UCSD-AML1 (cell line): ENCODE results near the gene MORF4L1.
"Not testable (repeated sequence)": the region's sequence is repeated elsewhere in the genome, so short reads cannot be mapped to it uniquely, and the experiment has no call there.

Experiments
- DNase-seq: peaks from one replicate; lab custom pipeline; 2025; ENCODE audit not compliant: unreplicated experiment; lab: John Stamatoyannopoulos, UW

MORF4L1 gene

GRCh38 chr15:78925076-78925624 is 52.5 kb downstream of the MORF4L1 start:
- DNase-seq, result no peak

DNA sequence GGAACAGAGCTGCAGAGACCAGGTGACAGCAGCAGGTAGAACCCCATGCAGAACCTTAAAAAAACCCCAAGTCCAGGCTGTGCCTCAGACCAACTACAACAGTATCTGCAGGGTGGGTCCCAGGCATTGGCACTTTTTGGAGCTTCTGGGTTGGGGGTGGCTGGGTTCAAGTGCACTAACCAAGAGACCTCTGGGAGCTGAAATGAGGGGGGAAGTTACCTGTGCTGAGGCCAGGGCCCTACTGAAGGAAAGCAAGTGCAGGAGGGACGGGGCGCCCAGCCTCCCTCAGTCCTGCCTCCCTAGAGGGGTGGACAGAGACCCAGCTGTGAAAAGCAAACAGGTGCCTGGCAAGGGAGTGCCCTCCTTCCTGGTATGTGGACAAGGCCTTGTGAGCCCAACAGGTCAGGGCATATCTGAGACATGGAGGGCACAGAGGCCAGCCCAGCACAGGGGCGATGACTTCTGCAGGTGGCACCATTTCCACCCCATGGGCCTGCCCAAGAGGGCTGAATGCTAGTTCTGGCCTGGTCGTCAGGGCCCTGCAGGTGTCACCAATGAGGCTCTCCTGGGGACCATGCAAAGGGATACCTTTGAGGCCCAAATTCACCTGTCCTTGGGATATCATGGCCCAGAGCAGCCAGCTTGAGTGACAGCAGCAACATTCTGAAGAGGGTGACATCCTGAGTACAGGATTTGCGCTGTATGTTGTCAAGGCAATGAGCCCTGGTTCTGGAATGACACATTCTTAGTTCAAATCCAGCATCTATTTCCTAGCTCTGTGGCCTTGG is 53.5 kb downstream of the MORF4L1 start:
- no peak for DNase-seq

DNA sequence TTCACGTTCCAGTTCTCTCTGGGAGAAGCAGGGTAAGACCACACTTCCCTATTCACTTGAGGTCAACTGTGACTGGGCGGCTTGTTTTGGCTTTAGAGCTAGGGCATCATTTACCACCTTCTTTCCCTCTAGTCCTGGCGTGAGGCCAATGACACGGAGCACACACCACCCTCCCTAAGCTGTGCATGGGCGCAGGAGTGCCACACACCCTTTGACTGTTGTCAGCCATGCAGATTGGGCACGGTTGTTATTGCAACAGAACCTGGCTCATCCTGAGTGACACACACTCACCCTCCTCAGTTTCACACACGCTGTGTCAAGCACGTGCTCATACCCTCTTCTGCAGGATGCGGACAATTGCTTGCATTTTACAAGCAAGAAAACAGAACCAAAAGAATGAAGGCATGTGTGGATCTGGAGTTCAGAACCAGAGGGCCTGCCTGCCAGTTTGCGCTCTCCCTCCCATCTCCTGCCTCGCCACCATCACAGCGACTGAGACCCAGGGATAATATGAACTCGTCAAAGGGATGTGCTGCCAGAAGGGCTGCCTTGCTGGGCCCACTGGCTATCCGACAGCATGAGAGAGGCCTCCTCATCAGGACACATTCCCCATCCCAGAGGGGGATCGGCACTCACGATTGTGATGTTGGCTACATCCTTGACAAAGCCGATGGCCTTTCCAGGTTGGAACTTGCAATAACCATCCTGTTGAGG is 54.5 kb downstream of the MORF4L1 start:
- no peak for DNase-seq

GRCh38 chr15:78928176-78928575 is 55.5 kb downstream of the MORF4L1 start:
- not testable (repeated sequence) for DNase-seq

- no peak for DNase-seq
Measured at GRCh38 chr15:78928616-78929093, 56.0 kb downstream of the MORF4L1 start.

- DNase-seq, result no peak
Measured at GRCh38 chr15:78929536-78930264, 57.0 kb downstream of the MORF4L1 start.

DNA sequence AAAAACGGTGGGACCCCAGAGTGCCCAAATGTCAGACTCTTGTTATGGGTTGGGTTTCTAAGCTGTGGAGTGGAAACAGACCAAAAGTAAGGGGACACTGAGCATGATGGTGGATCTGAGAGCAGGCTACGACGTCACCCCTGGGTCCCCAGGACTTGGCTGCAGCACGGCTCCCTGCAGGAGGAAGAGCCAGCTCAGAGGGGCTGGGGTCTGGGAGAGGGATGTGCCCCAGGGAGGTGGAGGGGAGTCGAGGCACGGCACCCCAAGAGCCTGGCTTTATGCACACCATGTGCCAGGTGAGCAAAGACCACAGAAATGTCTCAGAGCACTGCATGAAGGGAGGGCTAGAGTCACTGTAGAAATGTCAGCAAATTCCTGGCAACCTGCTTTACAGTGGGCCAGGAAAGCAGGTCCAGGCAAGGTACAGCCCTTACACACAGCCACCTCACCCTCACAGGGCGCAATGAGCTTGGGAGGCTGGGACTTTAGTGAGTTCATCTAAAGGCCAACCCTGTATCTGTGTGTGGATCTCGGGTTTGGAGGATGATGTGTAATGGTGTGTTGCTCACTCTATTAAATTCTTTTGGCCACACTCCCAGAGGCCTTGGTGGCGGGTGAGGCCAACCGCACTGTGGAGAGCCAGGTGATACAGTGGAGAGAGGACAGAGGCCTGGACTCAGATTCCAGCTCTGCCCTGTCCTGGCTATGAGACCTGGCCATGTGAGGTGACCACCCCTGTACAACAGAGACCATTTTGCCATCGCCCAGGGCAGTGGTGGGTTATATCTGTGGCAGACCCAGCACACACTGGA is 58.1 kb downstream of the MORF4L1 start:
- no peak for DNase-seq

DNA sequence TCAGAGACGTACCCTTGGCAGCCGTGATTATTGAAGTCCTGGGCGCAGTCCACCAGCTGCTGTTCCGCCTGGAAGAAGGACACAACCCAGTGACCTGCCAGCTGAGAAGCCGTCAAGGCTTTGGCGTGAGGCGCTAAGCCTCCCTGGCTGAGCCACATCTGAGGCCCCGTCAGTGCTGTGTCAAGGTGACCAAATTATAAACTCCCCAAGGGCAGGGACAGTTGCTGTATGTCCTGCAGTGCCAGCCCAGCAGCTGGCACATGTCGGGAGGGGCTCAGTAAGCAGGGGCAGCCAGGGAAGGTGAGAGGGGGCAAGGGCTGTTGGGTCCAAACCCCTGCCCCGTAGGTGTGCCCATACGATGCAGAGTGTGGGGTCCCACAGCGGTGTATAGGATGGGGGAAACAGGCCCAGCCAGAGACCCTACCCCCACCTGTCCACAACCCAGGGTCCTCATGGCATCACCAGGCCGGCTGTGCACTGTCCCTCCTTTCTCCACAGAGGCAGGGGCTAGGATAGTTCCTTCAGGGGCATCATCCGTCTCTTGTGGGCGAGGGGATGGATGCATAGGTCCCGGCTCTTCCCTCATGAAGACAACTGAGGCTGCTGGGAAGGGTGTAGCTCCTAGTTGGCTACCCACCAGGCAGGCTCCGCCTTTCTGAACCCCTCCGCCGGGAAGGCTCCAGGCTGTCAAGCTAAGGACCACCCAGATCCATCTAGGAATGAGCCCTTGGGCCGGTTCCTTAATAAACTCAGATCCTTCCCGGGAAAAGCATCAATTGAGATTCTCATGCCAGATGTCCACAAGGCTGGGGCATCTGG is 59.0 kb downstream of the MORF4L1 start:
- no peak for DNase-seq

- no peak for DNase-seq
Measured at GRCh38 chr15:78932258-78932808, 59.6 kb downstream of the MORF4L1 start.

DNA sequence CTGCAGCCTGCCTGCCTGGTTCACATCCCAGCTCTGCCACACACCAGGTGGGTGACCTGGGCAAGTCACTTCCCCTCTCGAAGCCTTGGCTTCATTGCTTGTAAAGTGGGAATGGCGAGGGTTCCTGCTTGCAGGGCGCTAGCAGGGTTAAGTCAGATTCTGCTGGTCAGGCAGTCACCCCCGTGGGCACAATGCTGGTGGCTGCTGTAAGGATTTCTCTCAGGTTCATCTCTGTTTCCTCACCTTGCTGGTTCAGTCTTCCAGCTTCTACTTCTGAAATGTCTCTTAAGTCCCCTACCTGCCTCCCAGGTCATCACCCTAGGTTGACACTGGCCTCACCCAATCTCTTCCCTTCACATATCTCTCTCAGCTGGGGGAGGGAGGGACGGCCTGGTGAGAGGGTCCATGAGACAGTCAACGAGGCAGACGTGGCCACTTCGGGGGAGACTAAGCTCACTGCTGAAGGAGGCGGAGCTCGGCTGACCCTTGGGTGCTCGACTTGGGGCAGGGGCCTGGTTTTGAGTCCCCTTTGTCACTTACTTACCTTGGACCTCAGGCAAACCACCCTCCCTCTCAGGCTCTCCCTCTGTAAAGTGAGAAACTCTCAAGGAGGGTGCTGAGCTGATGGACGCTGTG is 60.6 kb downstream of the MORF4L1 start:
- DNase-seq, result no peak

DNA sequence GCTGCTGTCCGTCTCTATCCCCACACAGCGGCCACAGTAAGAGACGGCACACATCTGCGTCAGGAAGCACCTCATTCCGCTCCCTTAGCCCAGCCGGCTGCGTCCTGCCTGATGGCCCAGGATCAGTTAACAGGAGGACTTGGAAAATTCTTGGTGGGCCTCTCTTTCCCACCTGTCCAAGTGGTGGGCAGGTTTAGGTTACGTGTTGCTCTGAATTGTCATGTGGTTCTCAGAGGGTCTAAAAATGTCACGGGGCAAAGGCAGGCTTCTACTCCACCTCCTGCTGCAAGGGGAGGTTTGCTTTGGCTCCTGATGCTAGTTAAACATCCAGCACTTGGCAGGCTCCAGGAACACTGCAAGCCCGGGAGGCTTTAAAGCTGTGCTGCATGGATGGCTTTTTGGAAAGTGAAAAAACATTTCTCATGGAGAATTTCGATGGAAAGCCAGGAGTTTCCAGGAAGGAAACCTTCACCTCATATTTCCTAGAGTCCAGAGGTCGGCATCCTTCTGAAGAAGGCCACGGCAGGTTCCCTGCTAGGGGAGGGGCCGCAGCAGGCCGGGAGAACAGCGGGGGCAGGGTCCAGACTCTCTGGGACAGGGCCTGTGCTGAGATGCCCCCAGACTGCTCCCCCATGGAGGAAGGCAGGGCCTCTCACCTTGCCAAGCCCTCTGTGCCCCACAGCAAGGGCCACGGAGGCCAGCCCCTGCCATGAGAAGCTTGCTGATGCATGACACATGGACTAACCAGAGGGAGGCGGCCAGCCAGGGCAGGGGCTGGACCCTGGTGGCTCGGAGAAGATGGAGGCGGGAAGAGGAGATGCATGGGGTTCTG is 61.3 kb downstream of the MORF4L1 start:
- no peak for DNase-seq

DNA sequence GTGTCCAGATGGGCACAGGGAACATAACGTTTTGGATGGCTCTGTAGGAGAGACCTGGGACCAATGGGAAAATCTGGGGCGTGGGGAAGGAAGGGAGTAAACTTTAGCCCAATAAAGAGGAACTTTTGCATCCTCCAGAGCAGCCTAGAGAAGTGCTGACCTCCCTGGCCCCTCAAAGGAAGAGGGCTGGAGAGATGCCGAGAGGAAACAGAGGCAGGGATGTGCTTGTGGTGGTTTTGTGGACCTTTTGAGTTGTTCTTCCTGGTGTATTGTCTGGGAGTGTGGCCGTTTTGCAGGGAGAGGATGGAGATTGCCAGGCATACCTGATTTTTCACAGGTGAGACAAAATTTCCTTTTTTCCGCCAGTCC is 61.9 kb downstream of the MORF4L1 start:
- no peak for DNase-seq

DNA sequence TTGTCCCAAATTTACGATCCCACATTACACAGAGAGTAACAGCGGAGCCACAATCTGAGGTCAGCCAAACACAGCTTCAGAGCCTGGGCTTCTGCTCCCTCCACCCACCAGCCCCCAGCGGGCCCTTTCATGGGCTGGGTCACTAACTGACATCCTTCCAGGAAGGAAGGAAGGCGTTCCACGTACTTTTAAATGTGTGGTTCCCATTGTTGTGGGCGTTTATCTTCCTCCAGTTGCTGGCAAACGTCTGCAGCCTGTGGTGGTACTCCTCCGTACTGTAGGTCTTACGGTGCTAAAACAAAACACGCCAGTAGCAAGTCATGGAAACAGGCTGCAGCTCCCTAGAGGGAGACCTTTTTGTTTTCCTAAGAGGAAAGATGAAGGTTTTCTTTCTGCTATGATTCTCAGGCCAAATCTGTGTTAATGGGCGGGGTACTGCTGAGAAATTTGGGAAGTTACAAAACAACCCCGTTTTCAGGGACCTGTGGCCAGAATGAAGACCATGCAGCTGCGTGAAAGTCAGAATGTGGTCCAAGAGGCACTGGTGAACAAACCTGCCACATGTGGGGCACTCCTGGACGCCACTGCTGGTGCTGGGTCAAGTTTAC is 64.5 kb downstream of the MORF4L1 start:
- DNase-seq, result peak; percentile 60

GRCh38 chr15:78938658-78939488 is 66.2 kb downstream of the MORF4L1 start:
- no peak for DNase-seq

GRCh38 chr15:78942741-78943140 is 70.1 kb downstream of the MORF4L1 start:
- no peak for DNase-seq

DNA sequence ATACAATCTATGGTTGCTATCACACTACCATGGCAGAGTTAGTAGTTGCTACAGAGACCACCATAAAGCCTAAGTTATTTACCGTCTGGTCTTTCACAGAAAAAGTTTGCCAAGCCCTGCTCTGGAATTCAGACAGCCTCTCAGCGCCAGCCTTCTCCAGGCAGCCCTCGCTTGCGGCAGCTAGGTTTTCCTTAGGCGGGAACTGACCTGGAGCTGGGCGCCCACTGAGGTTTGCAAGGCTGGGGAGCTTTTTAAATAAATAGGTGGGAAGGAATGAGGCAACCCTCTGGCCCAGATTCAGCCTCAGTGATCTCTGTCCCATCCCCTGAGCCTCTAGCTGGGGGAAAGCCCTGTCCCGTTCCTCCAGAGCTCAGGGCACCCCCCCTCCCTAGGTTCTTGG is 71.0 kb downstream of the MORF4L1 start:
- DNase-seq, result no peak

GRCh38 chr15:78944202-78944625 is 71.5 kb downstream of the MORF4L1 start:
- no peak for DNase-seq
